Measurements from ENCODE around the gene STX1B. TPM values are rescaled to one million over a fixed set of nuclear protein-coding genes. Genes with fewer than 3 reads are reported as not detected.

STX1B gene
- total RNA-seq, 2 experiments from 2014 or later: 0.47 to 2.1 TPM

- POLR2A ChIA-PET: no interaction called here
- Histone ChIP-seq H3K9me3 (ENCODE audit: low read length) (no peaks in the 10 kb centered on the region), H3K4me2 (ENCODE audit: low read length) (no peak overlapping the region), H3K4me1 (ENCODE audit: insufficient read depth, low read length, poor library complexity, severe bottlenecking) (peaks cover 41% of the 10 kb centered on the region), H3K36me3 (ENCODE audit: insufficient read depth, low read length) (no peaks in the 10 kb centered on the region), H2AFZ (ENCODE audit: low read length) (no peak overlapping the region), H4K20me1 (ENCODE audit: insufficient read depth, low read length) (no peaks in the 10 kb centered on the region), H3K4me3 (ENCODE audit: low read depth, low read length, poor library complexity, severe bottlenecking) (no peak overlapping the region), H3K9me2 (ENCODE audit: insufficient read depth, low read length) (no peaks in the 10 kb centered on the region), H3K79me2 (ENCODE audit: insufficient read depth, low read depth, low read length) (no peaks in the 10 kb centered on the region), H3K27ac (ENCODE audit: low read depth, low read length, poor library complexity, severe bottlenecking) (no peak overlapping the region)
- BruUV-seq (replicated peaks): no TSS peak
- CTCF ChIA-PET (ENCODE audit: unreplicated experiment): no interaction called here
- TF ChIP-seq CTCF (conservative IDR thresholded peaks at IDR 0.05; ENCODE audit: low read length): no peak
- TF ChIP-seq EZH2phosphoT487 (IDR thresholded peaks at IDR 0.05; ENCODE audit: borderline replicate concordance, low read depth, low read length): no peak
- intact Hi-C loops (cut with micrococcal nuclease; ENCODE audit: unreplicated experiment): no loop called here
- DNase-seq (ENCODE audit: low spot score): no peak
Measured at GRCh38 chr16:30951193-30951592, 59.2 kb downstream of the STX1B start.

- no peak for DNase-seq (ENCODE audit: low spot score)
- no TSS peak for BruUV-seq (replicated peaks)
- CTCF ChIA-PET (ENCODE audit: unreplicated experiment): no interaction called here
- Histone ChIP-seq H2AFZ (ENCODE audit: low read length) (no peak overlapping the region), H3K79me2 (ENCODE audit: insufficient read depth, low read depth, low read length) (no peaks in the 10 kb centered on the region), H3K36me3 (ENCODE audit: insufficient read depth, low read length) (no peaks in the 10 kb centered on the region), H3K4me2 (ENCODE audit: low read length) (peak overlapping the region; percentile 77; the same call in 1 of the 2 replicates), H3K4me3 (ENCODE audit: low read depth, low read length, poor library complexity, severe bottlenecking) (peak overlapping the region; percentile 72), H3K27ac (ENCODE audit: low read depth, low read length, poor library complexity, severe bottlenecking) (peak overlapping the region; percentile 31), H4K20me1 (ENCODE audit: insufficient read depth, low read length) (no peaks in the 10 kb centered on the region), H3K9me3 (ENCODE audit: low read length) (no peaks in the 10 kb centered on the region), H3K9me2 (ENCODE audit: insufficient read depth, low read length) (no peaks in the 10 kb centered on the region), H3K4me1 (ENCODE audit: insufficient read depth, low read length, poor library complexity, severe bottlenecking) (peaks cover 35% of the 10 kb centered on the region)
- POLR2A ChIA-PET: no interaction called here
- intact Hi-C loops (cut with micrococcal nuclease; ENCODE audit: unreplicated experiment): no loop called here
- no peak for TF ChIP-seq EZH2phosphoT487 (IDR thresholded peaks at IDR 0.05; ENCODE audit: borderline replicate concordance, low read depth, low read length)
- no peak for TF ChIP-seq CTCF (conservative IDR thresholded peaks at IDR 0.05; ENCODE audit: low read length)
Measured at GRCh38 chr16:30950516-30951065, 59.8 kb downstream of the STX1B start.

GRCh38 chr16:30949650-30950515 is 60.6 kb downstream of the STX1B start:
- TF ChIP-seq EZH2phosphoT487 (IDR thresholded peaks at IDR 0.05; ENCODE audit: borderline replicate concordance, low read depth, low read length) (no peak), CTCF (conservative IDR thresholded peaks at IDR 0.05; ENCODE audit: low read length) (peak; percentile 68)
- BruUV-seq (replicated peaks): no TSS peak
- Histone ChIP-seq H3K4me1 (ENCODE audit: insufficient read depth, low read length, poor library complexity, severe bottlenecking) (peaks cover 34% of the 10 kb centered on the region), H2AFZ (ENCODE audit: low read length) (no peak overlapping the region; the same call in 1 of the 2 replicates), H3K27ac (ENCODE audit: low read depth, low read length, poor library complexity, severe bottlenecking) (peak overlapping the region; percentile 31), H3K9me3 (ENCODE audit: low read length) (no peaks in the 10 kb centered on the region), H3K79me2 (ENCODE audit: insufficient read depth, low read depth, low read length) (no peaks in the 10 kb centered on the region), H4K20me1 (ENCODE audit: insufficient read depth, low read length) (no peaks in the 10 kb centered on the region), H3K4me3 (ENCODE audit: low read depth, low read length, poor library complexity, severe bottlenecking) (peak overlapping the region; percentile 72), H3K9me2 (ENCODE audit: insufficient read depth, low read length) (no peaks in the 10 kb centered on the region), H3K4me2 (ENCODE audit: low read length) (peak overlapping the region; percentile 77), H3K36me3 (ENCODE audit: insufficient read depth, low read length) (0 out of 2 replicates have a peak, but pooled peaks cover 3% of the 10 kb centered on the region)
- CTCF ChIA-PET (ENCODE audit: unreplicated experiment): interaction anchor here (0.6 kb wide), 1 partner anchor 415 kb away, joined by 19 read pairs; no protein-coding TSS in a partner anchor
- DNase-seq (ENCODE audit: low spot score): peak; percentile 57
- intact Hi-C loops (cut with micrococcal nuclease; ENCODE audit: unreplicated experiment): no loop called here
- POLR2A ChIA-PET: no interaction called here
